GM21786 (cell line): ENCODE results near the gene KRTAP22-1.

Source experiments
- ATAC-seq: cut with Tn5 transposase; IDR thresholded peaks from one replicate; pipeline ENCODE4 v1.9.1; 2021; ENCODE audit not compliant: unreplicated experiment

The KRTAP22-1 gene

DNA sequence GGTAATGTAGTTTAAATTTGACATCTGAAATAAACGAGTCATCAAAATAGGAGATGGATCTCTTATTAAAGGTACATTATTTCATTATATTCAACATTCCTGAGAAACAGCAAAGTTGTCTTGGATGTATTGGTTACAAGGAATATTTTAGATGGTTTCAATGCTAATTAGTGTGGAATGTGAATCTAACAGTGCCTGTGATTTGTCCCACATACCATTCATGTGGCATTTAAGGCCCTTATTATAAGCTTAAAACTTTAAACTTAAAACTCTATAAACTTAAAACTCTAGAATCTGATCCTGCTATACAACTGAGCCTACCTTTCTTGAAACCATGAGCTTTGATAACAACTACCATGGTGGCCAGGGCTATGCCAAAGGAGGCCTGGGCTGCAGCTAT is at the start of gene KRTAP22-1:
Gene KRTAP22-1, plus strand, starts transcription at position 301 of the 400 bp plus-strand sequence.
- ATAC-seq: no peak

DNA sequence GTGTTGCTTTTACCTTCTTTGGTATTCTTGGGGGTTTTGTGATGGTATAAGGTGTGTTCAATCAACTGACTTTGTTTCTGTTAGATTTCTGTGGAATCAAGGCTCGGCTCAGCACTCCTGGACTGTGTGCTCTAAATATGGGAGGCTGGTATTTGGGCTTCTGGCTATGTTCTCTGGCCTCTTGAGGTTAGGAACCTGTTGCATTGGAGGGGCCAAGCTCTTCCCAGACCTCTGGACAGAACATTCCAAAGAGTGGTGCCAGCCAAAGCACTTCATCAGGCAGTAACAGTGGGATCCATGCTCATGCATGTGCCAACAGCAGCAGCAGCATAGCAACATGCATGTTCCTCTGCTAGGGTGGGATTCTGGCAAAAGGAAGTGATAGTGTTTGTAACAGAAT is 48.1 kb upstream of the KRTAP22-1 start:
- ATAC-seq: no peak

DNA sequence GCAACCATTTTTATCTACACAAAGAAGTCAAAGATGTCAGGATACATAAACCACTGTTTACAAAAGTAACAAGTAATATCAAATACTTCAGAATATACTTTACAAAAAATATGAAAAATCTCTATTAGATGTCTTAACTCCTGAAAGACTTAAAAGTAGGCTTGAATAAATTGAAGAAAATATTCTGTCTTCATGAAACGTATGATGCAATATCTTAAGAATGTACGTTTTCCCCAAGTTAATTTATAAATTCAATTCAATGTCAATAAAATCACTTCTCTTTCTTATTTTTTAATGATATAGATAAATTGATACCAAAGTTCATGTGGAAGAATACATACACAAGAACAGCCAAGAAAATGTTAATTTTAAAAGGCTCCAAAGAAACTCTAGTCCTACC is 45.8 kb upstream of the KRTAP22-1 start:
- no peak for ATAC-seq

DNA sequence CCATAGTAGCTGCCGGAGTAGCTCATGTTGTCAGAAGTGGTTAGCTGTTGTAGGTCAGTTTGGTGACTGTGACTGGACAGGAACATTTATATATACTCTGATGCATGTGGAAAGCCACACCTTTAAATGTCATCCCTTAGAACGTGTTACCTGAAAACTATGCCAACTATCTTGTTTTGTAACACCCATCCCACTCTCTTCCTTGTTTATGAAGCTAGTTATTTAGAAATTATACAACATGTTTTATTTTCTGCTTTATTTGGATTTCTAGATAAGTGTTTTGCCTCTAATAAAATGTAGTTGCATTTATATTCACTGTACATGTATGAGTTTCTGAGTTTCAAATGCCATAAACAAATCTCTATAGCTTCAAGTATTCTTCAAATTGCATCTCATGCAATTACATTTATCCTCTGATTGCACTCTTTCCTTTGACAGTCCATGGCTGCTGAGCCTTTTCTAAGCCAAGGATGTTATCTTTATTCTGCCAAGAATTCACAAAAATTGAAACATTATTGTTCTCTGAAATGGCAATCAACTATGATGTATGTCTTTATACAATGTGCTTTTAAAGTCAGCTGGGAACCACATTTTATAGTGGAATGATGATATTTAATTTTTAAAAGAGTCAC is 39.5 kb upstream of the KRTAP22-1 start, which contains the start of gene KRTAP19-7:
Gene KRTAP19-7, minus strand, starts transcription at position 51 of the 632 bp plus-strand sequence. Its CDS starts 25 bp downstream, at position 26.
- no peak for ATAC-seq

DNA sequence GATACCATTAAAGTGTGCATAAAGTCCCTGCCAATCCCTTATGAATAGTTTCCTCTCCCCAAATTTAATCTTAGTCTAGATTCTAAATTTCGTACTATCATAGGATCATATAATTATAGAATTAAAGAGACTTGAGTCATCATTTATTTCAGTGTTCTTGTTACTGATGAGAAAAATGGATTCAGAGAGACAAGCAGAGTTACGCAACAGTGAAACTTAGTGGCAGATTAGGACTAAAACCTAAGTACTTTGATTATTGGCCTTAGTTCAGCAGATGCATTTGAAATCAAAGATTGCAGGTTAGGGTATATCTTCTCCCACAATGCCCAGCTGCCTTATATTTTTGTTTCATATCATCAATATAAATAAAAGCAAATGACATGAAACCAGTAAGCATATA is 38.9 kb upstream of the KRTAP22-1 start:
- no peak for ATAC-seq

DNA sequence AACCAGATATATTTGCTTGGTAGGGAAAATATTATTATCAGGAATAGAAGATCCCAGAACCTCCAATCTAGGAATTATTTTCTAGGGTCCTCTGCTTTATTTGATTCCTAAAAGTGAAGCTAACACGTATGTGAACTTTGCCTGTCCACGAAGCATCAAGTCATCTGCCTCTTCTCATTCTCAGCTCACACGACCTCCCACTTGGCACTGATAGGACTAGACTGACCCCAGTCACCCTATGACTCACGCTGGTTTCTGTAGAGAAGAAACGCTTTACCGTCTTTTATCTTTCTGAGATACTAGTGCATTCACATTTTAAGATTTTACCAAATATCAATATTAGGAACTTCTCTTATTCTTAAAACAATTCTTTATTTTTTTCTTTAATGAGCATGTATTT is 37.8 kb upstream of the KRTAP22-1 start:
- ATAC-seq: no peak

DNA sequence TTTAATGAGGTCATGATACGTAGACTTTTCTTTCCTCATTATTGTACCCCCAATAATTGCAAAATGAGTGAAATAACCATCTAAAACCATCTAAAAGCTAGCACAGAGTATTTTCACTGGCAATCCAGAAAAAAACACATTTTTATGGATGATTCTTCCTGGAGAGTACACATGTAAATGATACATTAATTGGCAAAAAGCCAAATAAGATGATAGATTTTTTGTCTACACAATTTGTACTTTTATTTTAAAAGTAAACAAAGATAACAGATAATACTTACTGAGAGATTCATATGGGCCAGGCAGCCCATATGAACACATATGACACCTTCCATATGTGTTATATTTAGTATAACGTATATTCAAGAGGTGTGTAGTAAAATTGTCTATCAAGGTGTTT is 37.3 kb upstream of the KRTAP22-1 start:
- ATAC-seq: no peak

DNA sequence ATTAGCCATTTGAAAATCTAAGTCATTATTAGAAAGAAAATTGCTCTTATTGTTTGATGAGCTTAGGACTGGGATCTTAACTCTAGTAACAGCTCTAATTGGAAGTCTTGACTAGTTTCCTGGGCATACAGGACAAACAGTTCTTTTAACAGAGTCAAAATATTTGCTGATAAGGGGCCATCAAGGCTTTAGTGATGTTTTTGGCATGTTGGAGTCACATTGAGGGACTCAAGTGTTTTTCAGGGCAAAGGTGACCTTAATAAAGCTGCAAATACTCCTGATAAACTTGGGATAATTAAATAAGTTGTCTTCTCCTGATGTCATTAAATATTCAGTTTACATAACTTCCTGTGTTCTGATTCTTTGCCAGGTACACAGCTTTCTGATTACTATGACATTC is 33.3 kb upstream of the KRTAP22-1 start:
- no peak for ATAC-seq

DNA sequence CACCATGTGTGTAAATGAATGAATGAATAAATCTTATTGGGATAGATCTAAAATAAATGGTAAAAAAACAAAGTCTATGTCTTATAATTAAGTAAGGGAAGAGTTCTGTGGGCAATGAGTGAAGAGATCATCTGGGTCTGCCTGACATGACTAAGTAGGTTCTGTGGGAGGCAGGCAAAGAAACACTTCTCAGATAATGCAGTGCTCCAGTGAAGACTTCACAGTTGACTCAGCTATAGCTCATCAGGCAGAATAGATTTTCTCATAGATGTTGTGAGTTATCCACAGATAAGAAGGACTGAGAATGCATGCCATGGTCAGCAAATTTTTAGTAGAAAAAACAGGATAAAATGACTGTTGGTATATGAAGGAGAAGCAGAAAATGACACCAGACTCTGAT is 23.1 kb upstream of the KRTAP22-1 start:
- no peak for ATAC-seq

DNA sequence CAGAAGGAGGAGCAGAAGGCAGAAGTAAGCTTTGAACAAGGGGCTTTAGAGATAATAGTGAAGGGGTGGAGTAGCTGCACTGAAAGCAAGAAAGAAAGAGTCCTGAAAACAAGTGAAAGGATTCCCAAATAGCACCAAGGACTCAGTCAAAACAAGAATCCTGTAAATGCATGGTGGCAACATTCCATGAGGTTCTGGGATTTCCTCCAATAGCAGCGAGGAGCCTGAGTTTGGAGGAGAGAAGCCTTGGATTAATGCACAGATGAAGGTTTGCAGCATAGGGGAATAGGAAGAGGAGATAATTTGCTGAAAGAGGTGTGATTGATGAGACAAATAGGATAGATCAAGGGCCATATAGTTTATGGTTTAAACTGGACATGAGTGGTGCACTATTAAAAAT is 21.5 kb upstream of the KRTAP22-1 start:
- ATAC-seq: no peak

DNA sequence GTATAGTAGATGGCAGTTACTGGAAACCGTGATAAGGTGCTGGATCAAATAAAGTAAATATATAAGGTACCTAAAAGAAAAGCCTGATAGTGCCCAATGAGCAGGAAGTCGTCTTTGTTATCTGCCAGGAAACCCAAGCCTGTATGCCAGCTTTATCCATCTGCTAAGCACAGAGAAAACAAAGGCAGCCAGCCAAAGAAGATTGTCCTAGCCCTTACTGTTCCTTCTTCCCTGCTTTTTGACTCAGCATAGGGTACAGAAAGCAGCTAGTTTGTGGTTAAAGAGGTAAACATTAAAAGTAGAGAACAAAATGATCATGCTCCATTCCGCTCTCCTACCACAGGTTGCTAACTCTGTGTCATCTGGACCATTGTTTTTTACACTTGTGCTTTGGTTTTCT is 20.8 kb upstream of the KRTAP22-1 start:
- ATAC-seq: no peak

DNA sequence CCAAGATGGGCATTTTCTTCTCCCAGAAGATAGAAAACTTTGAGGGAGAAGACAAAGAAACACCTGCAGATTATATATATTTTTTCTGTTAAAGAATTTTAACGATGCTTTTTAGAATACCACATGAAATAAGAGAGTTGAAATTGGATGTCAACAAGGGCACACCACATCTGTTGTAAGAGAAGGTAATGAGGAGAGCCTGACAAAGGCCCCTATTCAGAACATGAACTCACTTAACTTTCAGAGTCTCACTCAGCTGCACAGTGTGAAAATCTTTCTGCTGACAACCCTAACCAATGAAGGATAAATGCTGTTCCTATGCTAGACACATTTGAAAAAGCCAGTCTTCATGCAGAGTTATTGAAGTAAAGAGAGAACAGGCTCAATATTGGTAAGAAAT is 18.0 kb upstream of the KRTAP22-1 start:
- ATAC-seq: no peak

DNA sequence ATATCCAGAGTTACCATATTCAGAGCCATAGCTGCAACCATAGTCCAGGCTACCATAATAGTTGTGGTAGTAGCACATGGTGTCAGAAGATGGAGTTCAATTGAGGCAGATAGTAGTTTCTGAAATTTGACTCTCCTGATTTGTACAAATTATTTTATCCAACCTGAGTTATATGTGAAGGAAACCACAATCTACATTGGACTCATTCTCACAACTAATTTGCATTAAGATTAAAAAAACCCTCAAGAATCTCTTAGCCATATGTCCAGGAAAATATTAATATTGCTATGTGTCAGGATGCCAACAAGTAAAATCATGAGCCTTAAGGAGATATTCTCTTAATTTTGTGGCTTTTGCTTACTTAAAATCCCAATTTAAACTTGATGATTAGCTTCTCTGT is 10.6 kb upstream of the KRTAP22-1 start, which contains the start of gene KRTAP22-2:
Gene KRTAP22-2, minus strand, starts transcription at position 101 of the 400 bp plus-strand sequence.
- no peak for ATAC-seq

DNA sequence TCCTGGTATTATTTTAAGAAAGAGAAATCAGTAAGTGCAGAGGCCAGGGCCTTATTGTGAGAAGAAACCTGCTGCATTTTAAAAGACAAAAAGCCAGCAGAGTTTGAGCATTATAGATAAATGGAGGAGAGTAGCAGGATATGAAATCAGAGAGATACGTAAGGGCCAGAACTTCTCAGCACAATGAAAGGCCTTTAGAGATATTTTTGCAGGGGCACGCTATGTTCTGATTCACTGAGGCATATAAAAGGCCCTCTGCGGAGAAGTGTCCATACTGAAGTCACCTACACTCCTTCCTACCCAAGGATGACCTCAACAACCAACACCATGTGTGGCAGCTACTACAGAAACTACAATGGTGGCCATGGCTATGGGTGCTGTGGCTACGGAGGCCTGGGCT is 8.7 kb upstream of the KRTAP22-1 start, which contains the start of gene KRTAP6-3:
Gene KRTAP6-3, plus strand, starts transcription at position 301 of the 400 bp plus-strand sequence. Its CDS starts 6 bp downstream, at position 307.
- no peak for ATAC-seq

DNA sequence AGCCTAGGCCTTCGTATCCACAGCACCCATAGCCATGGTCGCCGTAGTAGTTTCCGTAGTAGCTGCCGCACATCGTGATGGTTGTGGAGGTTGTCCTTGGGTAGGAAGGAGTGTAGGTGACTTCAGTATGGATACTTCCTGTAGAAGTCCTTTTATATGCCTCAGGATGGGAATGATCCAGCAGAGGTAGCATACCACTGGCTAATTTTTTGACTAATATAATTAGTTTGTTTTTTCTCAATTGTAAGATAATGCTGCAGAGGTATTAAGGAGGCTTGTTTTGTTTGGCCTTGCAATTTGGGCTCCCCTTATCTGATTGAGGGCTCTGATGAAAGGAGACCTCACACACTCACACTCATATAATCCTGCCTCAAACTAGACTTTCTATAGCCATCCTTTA is 2.1 kb upstream of the KRTAP22-1 start, which contains the start of gene KRTAP6-2:
Gene KRTAP6-2, minus strand, starts transcription at position 101 of the 400 bp plus-strand sequence. Its CDS starts 28 bp downstream, at position 73.
- ATAC-seq: no peak

DNA sequence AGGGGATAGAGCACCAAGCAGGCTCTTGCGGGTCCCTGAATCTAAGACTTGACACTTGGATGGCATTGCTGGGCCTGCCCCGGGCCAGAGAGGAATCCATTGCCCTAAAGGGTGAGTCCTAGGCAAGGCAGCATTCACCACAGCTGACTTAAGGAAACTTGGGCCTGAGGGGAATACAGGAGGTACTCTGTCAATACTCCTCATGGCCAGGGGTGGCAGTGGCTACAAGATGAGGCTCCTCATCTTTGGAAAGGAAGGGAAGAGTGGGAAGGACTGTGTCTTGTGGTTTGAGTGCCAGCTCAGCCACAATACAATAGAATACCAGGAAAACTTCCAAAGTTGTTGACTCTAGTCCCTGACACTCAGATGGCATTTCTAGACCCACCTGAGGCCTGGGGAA is 5.1 kb downstream of the KRTAP22-1 start:
- ATAC-seq: no peak

DNA sequence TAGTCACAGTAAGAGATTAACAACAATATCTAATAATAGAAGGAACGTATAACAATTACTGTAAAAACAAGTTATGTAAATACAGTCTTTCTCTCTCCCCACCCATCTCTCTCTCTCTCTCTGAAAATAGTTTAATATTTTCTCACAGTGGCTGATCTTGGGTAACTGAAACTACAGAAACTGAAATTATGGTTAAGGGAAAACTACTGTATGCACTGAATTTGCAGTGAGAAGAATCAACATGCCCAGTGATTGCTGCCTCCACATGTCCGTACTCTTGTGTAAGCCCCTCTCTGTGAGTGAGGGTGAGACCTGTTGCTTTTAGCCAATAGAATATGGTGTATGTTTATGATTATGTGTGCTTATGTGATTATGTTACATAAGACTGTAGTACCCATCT is 11.2 kb downstream of the KRTAP22-1 start:
- ATAC-seq: no peak

DNA sequence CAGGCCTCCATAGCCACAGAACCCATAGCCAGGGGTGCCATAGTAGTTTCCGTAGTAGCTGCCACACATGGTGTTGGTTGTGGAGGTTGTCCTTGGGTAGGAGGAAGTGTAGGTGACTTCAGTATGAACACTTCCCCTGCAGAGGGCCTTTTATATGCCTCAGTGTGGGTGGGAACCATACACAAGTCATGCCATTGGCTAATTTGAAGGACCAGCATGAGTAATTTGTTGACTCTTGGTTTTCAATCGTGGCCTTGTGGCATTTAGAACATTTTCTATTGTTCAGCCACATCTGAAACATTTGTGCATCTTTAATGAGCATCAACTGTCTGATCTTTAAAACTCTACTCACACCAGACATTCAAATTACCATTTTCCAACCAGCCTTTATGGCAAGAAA is 12.9 kb downstream of the KRTAP22-1 start, which contains the start of gene KRTAP6-1:
Gene KRTAP6-1, minus strand, starts transcription at position 95 of the 400 bp plus-strand sequence. Its CDS starts 26 bp downstream, at position 69.
- ATAC-seq: no peak

DNA sequence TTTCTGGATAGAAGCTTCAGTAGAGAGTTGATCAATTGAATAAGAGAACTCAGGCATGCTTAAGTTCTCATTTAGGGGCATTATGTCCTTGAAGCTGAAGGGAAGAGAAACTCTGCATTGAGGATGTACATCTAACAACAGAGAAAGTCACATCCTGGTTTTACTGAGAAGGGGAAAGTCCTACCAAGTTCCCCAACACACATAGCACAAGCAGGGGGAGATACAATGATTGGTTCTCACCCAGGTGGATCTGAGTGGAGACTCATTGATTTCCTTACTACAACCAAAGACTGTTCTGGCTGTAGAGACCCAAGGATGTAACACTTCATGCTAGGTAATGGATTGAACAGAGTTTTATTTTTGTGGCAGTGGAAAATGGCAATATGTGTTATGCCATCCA is 14.3 kb downstream of the KRTAP22-1 start:
- ATAC-seq: no peak

DNA sequence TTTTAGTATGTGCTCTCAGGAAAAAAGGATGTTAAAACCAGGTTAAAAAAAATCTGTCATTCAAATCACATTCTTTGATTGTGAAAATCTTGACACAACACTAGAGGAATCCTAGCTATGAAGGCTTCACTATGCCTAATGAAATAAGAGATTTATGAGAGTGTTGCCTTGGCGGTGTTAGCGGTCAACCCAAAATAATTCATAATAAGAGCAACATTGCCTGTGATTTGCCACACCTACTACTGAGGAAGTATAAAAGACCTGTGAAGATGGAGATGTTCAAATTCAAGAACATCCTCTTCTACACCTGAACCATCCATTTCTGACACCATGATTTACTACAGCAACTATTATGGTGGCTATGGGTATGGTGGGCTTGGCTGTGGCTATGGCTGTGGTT is 15.2 kb downstream of the KRTAP22-1 start, which contains the start of gene KRTAP20-1:
Gene KRTAP20-1, plus strand, starts transcription at position 301 of the 400 bp plus-strand sequence. Its CDS starts 30 bp downstream, at position 331.
- ATAC-seq: no peak

DNA sequence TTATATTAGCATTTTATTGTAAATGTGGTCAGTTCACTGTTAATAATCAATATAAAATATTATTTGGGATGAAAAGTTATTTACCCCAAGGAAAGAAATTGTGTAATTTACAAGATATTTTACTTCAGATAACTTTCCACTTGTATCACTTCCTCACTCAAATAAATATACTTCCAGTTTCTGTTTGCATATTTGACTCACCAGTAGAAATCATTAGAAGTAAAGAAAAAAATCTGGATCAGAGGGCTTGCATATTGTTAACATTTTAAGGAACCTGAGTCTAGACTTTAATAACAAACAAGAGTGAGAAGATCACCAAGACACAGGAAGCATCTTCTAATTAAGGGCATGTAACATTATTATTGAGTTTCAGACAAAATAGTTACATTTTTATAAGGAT is 19.2 kb downstream of the KRTAP22-1 start:
- ATAC-seq: no peak

DNA sequence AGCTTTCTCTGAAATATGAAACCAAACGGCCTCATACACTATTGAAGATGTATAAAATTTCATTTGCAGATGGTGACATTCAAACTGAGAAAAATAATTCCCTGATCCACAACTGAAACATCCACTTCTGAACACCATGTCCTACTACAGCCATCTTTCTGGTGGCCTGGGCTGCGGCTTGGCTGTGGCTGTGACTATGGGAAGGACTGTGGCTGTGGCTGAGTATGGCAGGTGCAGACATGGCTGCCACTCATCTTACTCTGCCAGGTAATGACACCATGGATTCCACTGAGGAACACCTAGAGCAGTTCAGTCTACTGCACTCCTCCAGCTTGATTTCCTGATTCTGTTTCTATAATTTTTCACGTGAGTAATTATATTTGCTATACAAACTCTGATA is 19.6 kb downstream of the KRTAP22-1 start, which contains the start of gene KRTAP20-4:
Gene KRTAP20-4, plus strand, starts transcription at position 106 of the 400 bp plus-strand sequence.
- no peak for ATAC-seq
